NCI-H1930 (cell line): ENCODE data around the gene TSPAN31.

ENCODE experiments used
- DNase-seq, 2 experiments: peaks; one replicate each; lab custom pipeline; 2025; lab: John Stamatoyannopoulos, UW

TSPAN31 gene

DNA sequence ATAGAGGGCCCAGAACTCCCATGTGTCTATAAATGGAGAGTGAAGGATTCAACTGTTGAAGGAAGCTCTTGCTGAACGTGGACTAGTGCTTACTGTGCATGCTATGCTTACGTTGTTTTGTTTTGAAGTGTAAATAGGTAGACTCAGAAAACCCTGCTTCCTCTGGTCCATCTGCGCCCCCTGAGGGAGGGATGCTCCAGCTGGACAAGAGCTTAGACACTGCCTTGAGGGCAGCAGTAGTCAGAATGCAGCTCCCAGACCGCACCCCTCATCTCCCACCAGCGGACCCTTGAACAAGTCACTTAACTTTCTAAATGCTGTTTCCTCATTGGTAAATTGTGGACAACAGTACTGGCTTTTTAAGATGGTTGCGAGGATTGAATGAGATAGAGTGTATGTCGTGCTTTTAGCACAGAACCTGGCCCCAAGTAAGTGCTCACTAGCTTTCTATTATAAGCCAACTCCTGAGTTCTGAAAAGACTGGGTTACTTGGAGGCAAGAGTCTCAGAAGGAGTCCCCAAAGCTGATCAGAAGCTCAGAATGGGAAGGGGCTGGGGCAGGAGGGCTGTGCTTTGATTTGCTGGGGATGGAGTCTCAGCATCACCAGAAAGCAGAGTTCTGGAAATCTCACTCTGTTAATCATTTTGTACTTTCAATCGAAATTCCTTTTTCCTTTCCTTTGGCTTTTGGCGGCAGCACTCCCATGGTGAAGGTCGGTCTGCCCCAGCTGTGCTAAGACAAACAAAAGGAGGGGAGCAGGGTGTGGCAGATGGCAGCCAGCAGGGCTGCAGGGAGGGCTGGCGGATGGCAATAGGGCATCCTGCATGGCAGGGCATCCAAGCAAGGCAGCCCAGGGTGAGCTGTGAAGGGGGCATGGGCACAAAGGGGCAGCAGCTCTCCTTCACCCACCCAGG lies 21.9 kb upstream of the TSPAN31 start:
- no peak for DNase-seq

GRCh38 chr12:57723630-57723962 lies 21.2 kb upstream of the TSPAN31 start:
- DNase-seq: no peak

DNA sequence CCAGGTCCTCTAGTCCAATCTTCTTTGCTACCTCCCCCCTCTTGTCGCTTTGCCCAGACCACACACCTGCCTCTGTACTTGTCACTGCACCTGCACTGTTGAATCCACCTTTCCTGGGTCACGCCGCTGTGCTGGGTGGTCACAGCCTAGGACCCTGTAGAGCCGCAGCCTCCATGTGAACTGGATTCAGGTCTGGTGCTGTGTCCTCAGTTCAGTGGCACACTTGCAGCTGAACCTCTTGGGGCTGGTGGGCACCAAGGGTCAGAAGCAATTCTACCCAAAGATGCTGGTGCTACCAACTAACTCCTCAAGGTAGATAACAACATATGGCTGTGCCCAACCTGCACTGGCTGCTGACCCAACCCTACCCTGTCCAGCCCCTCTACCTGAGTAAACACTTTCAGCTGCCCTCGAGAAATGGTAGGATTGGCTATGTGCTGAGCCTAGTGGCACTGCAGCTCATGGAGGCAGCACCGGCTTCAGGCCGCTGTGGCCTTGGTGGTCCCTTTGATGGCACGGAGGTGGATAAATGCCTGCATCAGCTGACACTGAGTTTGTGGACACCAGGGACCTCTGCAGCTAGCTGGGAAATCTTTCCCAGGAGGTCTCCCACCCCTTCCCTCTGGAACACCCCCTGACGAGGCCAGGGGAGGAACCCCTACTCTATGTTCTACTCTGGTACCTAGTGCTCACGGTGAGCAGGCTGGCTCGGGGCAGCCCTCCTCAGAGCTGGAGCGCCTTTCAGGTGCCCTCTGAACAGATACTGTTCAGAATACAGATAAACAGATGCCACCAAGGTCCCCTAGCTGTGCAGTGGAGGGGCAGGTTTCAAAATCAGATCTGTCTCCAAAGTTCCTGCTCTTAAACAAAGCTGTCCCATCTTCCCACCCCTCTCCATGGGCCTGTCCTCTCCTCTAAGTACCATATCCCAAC lies 20.6 kb upstream of the TSPAN31 start:
- no peak for DNase-seq

- no peak for DNase-seq
Observed at GRCh38 chr12:57724936-57725740, 19.7 kb upstream of the TSPAN31 start.

DNA sequence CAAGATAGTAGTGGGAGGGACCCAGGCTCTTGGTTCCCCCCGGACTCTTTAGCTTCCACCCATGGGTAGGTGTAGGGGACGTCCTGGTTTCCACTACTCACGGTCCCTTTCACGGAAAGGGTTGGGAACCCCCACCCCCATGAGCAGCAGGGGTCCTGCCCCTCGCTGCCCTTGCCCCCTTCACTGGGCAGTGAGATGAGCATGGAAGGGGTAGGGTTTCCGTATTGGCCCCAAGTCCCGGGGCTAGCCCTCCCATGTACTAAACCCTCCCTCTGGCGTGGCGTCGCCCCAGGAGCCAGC lies 19.0 kb upstream of the TSPAN31 start:
- DNase-seq: no peak

DNA sequence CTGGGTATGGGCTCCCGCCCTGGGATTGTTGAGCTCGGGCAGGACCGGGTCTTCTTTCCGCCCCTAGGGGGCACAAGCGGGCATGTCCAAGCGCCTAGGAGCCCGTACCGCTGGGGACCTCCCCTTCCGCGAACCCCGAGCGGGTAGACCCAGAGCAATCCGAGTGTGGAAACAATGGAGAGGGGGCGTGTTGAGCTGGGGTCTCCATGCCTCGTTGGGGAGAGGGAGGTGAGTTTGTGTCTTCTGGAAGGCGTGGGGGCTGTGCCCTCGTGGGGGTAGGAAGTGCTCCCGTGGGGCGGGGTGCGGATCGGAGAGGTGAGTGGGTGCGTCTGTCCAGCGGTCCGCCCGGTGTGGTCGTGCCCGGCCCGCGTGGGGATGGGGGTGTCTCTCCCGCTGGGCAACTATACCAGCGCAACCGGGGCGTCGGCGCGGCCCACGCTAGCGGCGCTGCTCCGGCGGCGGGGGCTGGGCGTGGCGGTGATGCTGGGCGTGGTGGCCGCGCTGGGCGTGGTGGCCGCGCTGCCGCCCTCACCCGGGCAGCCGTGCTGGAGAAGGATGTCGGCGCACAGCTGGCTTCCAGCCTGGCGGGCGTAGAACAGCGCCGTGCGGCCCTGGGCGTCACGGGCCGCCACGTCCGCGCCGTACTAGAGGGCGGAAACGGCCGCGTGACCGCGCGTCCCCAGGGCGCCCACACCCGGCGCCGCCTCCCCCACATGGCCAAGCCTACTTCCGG lies 18.5 kb upstream of the TSPAN31 start:
- peak; percentile 83 to 86 for DNase-seq

DNA sequence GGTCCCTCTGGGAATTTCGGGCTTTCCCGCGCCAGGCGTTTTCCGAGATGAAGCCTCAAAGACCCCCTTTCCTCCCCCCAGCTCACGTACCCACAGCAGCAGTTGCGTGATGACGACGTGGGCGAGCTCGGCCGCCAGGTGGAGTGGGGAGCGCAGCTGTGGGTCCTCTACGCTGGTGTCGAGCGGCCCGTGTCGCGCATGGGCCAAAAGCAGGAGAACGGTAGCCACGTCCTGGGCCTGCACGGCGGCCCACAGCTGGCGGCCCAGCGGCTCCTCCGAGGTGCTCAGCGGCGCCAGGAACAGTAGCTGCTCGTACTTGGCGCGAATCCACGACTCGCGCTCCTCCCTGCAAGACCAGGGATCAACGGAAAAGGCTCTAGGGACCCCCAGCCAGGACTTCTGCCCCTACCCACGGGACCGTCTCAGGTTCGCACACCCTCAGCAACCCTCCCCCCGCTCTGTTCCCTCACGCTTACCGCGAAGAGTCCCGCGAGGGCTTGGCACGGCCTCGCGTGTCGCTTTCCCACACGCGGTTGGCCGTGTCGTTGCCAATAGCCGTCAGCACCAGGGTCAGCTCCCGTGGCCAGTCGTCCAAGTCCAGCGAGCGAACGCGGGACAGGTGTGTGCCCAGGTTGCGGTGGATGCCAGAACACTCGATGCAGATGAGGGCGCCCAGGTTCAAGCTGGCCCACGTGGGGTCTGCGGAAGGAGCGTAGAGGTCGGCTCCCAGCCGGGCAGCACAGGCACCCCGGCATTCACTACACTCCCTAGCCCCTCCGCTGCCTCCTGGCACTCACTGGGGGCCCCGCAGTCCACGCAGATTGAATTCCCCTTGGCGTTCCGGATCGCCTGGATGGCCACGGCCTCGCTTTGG lies 17.7 kb upstream of the TSPAN31 start:
- no peak for DNase-seq

GRCh38 chr12:57727758-57728395 lies 17.0 kb upstream of the TSPAN31 start:
- DNase-seq: no peak

DNA sequence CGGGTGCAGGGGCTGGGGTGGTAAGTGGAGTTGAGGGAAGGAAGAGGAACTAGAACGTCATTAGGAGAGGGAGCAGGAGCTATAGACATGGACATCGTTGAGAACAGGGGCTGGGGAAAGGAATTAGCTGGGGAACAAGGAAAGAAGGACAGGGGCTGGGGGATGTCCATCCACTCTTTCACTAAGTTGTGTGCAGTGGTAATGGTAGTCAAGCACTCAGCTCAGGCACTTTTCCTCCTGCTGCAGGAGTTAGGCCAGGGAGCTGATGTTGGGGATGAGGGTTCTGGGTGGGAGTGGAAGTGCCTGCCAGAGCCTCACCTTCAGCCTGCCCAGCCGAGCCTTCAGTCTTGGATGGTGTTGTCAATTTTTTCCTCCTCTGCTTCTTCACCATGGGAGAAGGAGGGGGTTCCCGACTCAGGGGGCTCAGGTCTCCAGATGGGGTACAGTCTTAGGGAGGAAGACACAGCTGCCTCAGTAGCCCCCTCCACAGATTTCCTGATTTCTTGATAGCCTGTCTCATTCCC lies 15.5 kb upstream of the TSPAN31 start:
- DNase-seq: no peak

- DNase-seq: no peak
Observed at GRCh38 chr12:57730336-57731067, 14.3 kb upstream of the TSPAN31 start.

GRCh38 chr12:57731411-57732080 lies 13.3 kb upstream of the TSPAN31 start:
- no peak for DNase-seq

- DNase-seq: no peak
Observed at GRCh38 chr12:57732270-57732669, 12.6 kb upstream of the TSPAN31 start.

DNA sequence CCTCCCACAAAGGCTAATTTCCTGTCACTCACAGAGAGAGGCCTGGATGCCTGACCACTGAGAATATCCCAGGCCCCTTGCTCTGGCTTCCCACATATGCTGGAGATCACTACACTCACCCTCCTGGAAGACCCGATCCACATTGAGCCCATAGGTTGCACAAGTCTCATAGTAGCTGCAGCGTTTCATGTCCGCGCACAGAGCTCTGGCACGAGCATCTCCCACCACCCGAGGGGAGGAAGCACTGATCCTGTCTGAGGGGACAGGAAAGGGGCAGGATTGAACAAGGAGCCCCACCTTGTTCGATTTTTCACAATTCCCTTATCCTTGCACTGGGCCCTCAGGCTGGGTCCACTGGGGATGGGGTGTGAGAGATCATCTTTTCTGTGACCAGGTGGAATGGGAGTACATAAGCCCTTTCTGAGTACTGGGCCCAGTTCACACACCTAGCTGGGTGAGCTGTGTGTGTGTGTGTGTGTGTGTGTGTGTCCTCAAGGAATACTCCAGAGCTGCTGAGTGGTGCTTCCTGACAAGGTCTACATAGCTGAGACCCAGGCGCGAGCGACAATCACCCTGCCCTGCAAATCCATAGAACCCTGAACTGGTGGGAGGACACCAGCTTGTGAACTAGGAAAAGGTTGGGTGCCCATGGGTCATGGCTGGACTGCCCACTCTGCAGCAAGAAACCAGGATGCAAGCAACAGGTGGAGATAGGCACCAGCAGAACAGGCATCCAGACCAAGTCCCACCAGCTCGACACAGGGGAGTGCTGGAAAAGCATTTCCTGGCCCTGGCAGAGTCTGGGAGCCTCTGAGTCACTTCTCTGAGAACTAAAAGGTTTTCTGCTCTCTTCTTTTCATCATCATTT lies 11.9 kb upstream of the TSPAN31 start:
- DNase-seq: no peak

DNA sequence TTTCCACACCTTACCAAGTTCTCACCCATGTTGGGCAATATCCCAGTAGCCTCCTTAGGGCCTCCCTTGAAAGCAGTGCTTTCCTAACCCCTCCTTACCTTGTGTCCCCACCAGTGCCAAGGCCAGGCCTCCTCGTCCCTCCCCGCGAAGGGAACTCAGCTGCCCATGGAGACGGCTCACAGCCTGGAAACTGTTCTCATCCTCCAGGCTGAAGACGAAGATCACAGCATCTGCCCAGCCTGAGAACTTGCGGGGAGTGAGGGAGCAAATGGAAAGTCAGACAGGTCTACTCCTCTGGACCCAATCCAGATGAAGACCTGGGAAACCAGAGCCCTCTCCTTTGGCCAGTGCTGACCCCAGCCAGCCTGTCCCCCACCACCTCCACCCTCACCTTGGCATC lies 10.9 kb upstream of the TSPAN31 start:
- no peak for DNase-seq

DNA sequence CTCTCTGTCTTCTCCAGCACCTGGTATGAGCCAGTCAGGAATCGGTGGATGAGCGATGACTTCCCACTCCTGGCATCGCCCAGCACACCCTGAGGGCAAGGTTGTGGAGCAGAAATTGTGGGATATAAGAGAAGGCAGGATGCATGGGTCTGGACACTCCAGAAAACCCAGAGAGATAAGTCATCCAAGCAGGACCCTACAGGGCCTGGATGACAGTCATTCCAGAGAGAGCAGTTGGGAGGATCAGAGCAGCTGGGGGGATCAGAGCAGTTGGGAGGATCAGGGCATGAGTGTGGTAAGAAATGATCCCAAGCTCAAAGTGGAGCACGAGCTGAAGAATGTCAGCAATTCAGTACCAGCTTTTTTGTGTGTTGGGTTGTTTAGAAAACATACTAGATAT lies 10.2 kb upstream of the TSPAN31 start:
- DNase-seq: no peak

GRCh38 chr12:57735198-57735855 lies 9.5 kb upstream of the TSPAN31 start:
- DNase-seq: no peak
